Measurements from ENCODE around the gene SPRR2G. TPM values are rescaled to one million over a fixed set of nuclear protein-coding genes. Genes with fewer than 3 reads are reported as not detected.

Gene SPRR2G
- total and polyA plus RNA-seq, 5 experiments from 2014 or later = not detected

GRCh38 chr1:153100245-153100644, 50.4 kb downstream of the SPRR2G start:
- H3K36me3 Mint-ChIP-seq = no peaks in the 10 kb centered on the region
- H3K4me3 Mint-ChIP-seq = no peak overlapping the region
- peaks cover 15 to 51% (median 20%) of the 10 kb centered on the region in 5 donors for H3K27me3 Mint-ChIP-seq
- POLR2A ChIA-PET = no interaction called here
- H3K4me1 Mint-ChIP-seq = no peaks in the 10 kb centered on the region
- DNase-seq = no peak
- peaks cover 0 to 17% (median 6%) of the 10 kb centered on the region in 9 donors for H3K9me3 Mint-ChIP-seq
- no peak overlapping the region for H3K27ac Mint-ChIP-seq
- ATAC-seq = no peak

Other genes starting within 250 kb of the SPRR2G start
- gene IVL, start 242.3 kb downstream of the SPRR2G start, total RNA-seq = not detected
- not detected for gene IVL, start 242.3 kb downstream of the SPRR2G start, polyA plus RNA-seq
- gene SPRR5, start 203.7 kb downstream of the SPRR2G start, total RNA-seq = not detected
- gene SPRR5, start 203.7 kb downstream of the SPRR2G start, polyA plus RNA-seq = not detected
- gene SPRR4, start 180.2 kb downstream of the SPRR2G start, total RNA-seq = not detected
- not detected for gene SPRR4, start 180.2 kb downstream of the SPRR2G start, polyA plus RNA-seq
- gene SPRR1A, start 166.8 kb downstream of the SPRR2G start, total RNA-seq = not detected
- gene SPRR1A, start 166.8 kb downstream of the SPRR2G start, polyA plus RNA-seq = not detected
- not detected for gene SPRR3, start 149.1 kb downstream of the SPRR2G start, total RNA-seq
- gene SPRR3, start 149.1 kb downstream of the SPRR2G start, polyA plus RNA-seq = not detected
- not detected for gene SPRR1B, start 119.7 kb downstream of the SPRR2G start, total RNA-seq
- not detected for gene SPRR1B, start 119.7 kb downstream of the SPRR2G start, polyA plus RNA-seq
- gene SPRR2D, start 109.8 kb downstream of the SPRR2G start, total RNA-seq = not detected
- gene SPRR2D, start 109.8 kb downstream of the SPRR2G start, polyA plus RNA-seq = not detected
- gene SPRR2A, start 93.4 kb downstream of the SPRR2G start, total RNA-seq = not detected
- not detected for gene SPRR2A, start 93.4 kb downstream of the SPRR2G start, polyA plus RNA-seq
- gene SPRR2B, start 79.3 kb downstream of the SPRR2G start, total RNA-seq = not detected
- not detected for gene SPRR2B, start 79.3 kb downstream of the SPRR2G start, polyA plus RNA-seq
- gene SPRR2E, start 56.4 kb downstream of the SPRR2G start, total RNA-seq = not detected
- not detected for gene SPRR2E, start 56.4 kb downstream of the SPRR2G start, polyA plus RNA-seq
- not detected for gene SPRR2F, start 37.4 kb downstream of the SPRR2G start, total RNA-seq
- gene SPRR2F, start 37.4 kb downstream of the SPRR2G start, polyA plus RNA-seq = not detected
- gene LELP1, start 52.5 kb upstream of the SPRR2G start, total RNA-seq = not detected
- not detected for gene LELP1, start 52.5 kb upstream of the SPRR2G start, polyA plus RNA-seq
- gene PRR9, start 66.7 kb upstream of the SPRR2G start, total RNA-seq = not detected
- not detected for gene PRR9, start 66.7 kb upstream of the SPRR2G start, polyA plus RNA-seq
- not detected for gene LORICRIN, start 108.8 kb upstream of the SPRR2G start, total RNA-seq
- gene LORICRIN, start 108.8 kb upstream of the SPRR2G start, polyA plus RNA-seq = not detected
- not detected for gene PGLYRP3, start 162.1 kb upstream of the SPRR2G start, total RNA-seq
- not detected for gene PGLYRP3, start 162.1 kb upstream of the SPRR2G start, polyA plus RNA-seq
- not detected for gene PGLYRP4, start 198.0 kb upstream of the SPRR2G start, total RNA-seq
- gene PGLYRP4, start 198.0 kb upstream of the SPRR2G start, polyA plus RNA-seq = not detected
- gene S100A9, start 207.0 kb upstream of the SPRR2G start, total RNA-seq = 1 to 10 TPM; 2.2 to 2.8 TPM
- gene S100A9, start 207.0 kb upstream of the SPRR2G start, polyA plus RNA-seq = 10 to 100 TPM in 2 of 3 donors, 1 to 10 TPM in 1; 5.0 to 18.8 (median 18.7) TPM
- not detected for gene S100A12, start 224.7 kb upstream of the SPRR2G start, total RNA-seq
- 1 to 10 TPM in 1 of 3 donors, under 1 TPM in 1, not detected in 1; 0.44 to 1.7 TPM for gene S100A12, start 224.7 kb upstream of the SPRR2G start, polyA plus RNA-seq
- not detected for gene S100A8, start 240.2 kb upstream of the SPRR2G start, total RNA-seq
- 10 to 100 TPM in 2 of 3 donors, 1 to 10 TPM in 1; 1.0 to 12.4 (median 11.6) TPM for gene S100A8, start 240.2 kb upstream of the SPRR2G start, polyA plus RNA-seq

All from naive thymus-derived CD8-positive, alpha-beta T cell (primary cell).